Panc1 (cell line): ENCODE data around the gene UTS2R. TPM values are rescaled to one million over a fixed set of nuclear protein-coding genes. Genes with fewer than 3 reads are reported as not detected.

Experiments used
- ATAC-seq: fragments of 200-7000 bp; cut with Tn5 transposase; 2 replicates; pipeline ENCODE4 v1.9.1; 2020; ENCODE audit warnings: mild to moderate bottlenecking, moderate library complexity
- BruUV-seq: library from RNA; stranded (reverse); fragments of 400-500 nt; replicated peaks from 2 replicates; lab custom pipeline; 2021; lab: Mats Ljungman, UMichigan
- CTCF ChIA-PET: fragments of 300-600 bp; sonication (Branson Sonifier 250); formaldehyde crosslinking; loops from one replicate; lab custom pipeline; 2022; ENCODE audit warnings: antibody characterized with exemption; lab: Charles Lee
- POLR2A ChIA-PET: fragments of 300-600 bp; sonication (Branson Sonifier 250); formaldehyde crosslinking; loops from one replicate; lab custom pipeline; 2022; ENCODE audit warnings: antibody characterized with exemption; lab: Charles Lee
- DNase-seq: peaks from one replicate; pipeline ENCODE4 v3.0.0-alpha.2; 2010; ENCODE audit warnings: low read depth, low spot score
- H3K27ac ChIP-seq: 2 replicates; pipeline ENCODE4 v1.5.1; 2011; ENCODE audit warnings: mild to moderate bottlenecking, low read length, inconsistent platforms
- H3K27me3 ChIP-seq: fragments of 200-500 bp; sonication (Bioruptor generic); 2 replicates; pipeline ENCODE4 v1.6.0; 2014; ENCODE audit warnings: low read length, inconsistent platforms; ENCODE audit not compliant: control insufficient read depth, insufficient read depth
- H3K36me3 ChIP-seq: fragments of 200-500 bp; sonication (Bioruptor generic); 2 replicates; pipeline ENCODE4 v1.5.1; 2014; ENCODE audit warnings: inconsistent platforms, mild to moderate bottlenecking, low read length, moderate library complexity; ENCODE audit not compliant: control insufficient read depth, insufficient read depth
- H3K4me1 ChIP-seq: 2 replicates; pipeline ENCODE4 v1.5.1; 2011; ENCODE audit warnings: inconsistent platforms, mild to moderate bottlenecking, low read length, moderate library complexity; ENCODE audit not compliant: control insufficient read depth, insufficient read depth
- H3K4me3 ChIP-seq, 2 experiments: 2 replicates each; pipeline ENCODE4 v1.5.1; 2011 to 2012; ENCODE audit warnings: low read depth in 2 of 2, low read length in 2 of 2, mild to moderate bottlenecking in 2 of 2, inconsistent platforms in 1 of 2, moderate library complexity in 1 of 2
- H3K9me3 ChIP-seq: fragments of 200-500 bp; sonication (Bioruptor generic); 2 replicates; pipeline ENCODE4 v1.5.1; 2014; ENCODE audit warnings: low read depth, mild to moderate bottlenecking, inconsistent platforms, low read length, moderate library complexity; ENCODE audit not compliant: control insufficient read depth, insufficient read depth
- POLR2AphosphoS5 ChIP-seq: IDR thresholded peaks from 2 replicates; pipeline ENCODE4 v1.6.1; 2012; ENCODE audit warnings: mild to moderate bottlenecking, low read depth, low read length, moderate library complexity
- SIN3A ChIP-seq: IDR thresholded peaks from 2 replicates; pipeline ENCODE4 v1.6.1; 2012; ENCODE audit warnings: low read depth, mild to moderate bottlenecking, low read length, moderate library complexity, borderline replicate concordance; ENCODE audit not compliant: insufficient read depth
- TCF7L2 ChIP-seq: IDR thresholded peaks from 2 replicates; pipeline ENCODE4 v1.6.1; 2011; ENCODE audit warnings: mild to moderate bottlenecking, low read depth, low read length, inconsistent platforms
- in situ Hi-C: cut with HindIII; loops from 2 replicates; pipeline ENCODE4 v1.10.0; 2016; ENCODE audit warnings: low sequenced_read_pairs, low pct_unique_long_range_greater_than_20kb
- intact Hi-C: fragments of 100-400 bp; cut with micrococcal nuclease; formaldehyde crosslinking; loops from one replicate; pipeline ENCODE4 v1.10.0; 2022; ENCODE audit not compliant: unreplicated experiment
- total RNA-seq: library from RNA; stranded (reverse); gene quantifications from one replicate; pipeline ENCODE4 v1.2.1, GENCODE V29; 2021; ENCODE audit not compliant: unreplicated experiment
- TF ChIP-seq, protein P1 (sequence below), 2 experiments: IDR thresholded peaks; 2 replicates each; pipeline ENCODE4 v1.6.1; 2011 to 2012; ENCODE audit warnings: low read depth in 2 of 2, control low read depth in 1 of 2, low read length in 1 of 2, mild to moderate bottlenecking in 1 of 2, moderate library complexity in 1 of 2; ENCODE audit not compliant: insufficient read depth in 1 of 2
- TF ChIP-seq, protein P2 (sequence below): fragments of 450-650 bp; IDR thresholded peaks from 2 replicates; pipeline ENCODE4 v1.5.1; 2017; ENCODE audit warnings: mild to moderate bottlenecking

The UTS2R gene
- total RNA-seq, 1 experiment from 2014 or later, result 0.39 TPM

DNA sequence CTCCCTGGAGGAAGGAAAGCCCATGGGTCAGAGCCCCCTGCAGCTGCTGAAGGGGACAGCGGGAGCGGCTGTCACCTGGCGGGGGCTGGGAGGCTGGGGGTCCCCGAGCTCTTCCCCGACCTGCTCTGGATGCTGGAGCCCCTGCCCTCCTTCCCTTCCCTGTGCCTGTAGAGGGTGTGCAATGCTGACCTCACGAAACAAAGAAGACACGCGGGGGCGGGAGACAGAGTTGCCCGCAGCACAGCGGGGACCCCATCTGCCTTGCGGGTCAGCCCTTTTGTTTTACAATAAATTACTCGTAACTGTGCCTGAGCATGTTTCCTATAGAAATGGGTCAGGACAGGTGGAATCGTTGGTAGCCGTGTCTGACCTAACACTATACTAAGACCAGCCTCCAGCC is 44.3 kb upstream of the UTS2R start:
- DNase-seq (no peak), ATAC-seq (no peak)
- intact Hi-C loops, result no loop called here
- Histone ChIP-seq H3K27me3 (no peaks in the 10 kb centered on the region), H3K9me3 (no peaks in the 10 kb centered on the region), H3K4me3 (no peak overlapping the region), H3K36me3 (no peaks in the 10 kb centered on the region; the same call in 1 of the 2 replicates), H3K27ac (no peak overlapping the region), H3K4me1 (peaks cover 42% of the 10 kb centered on the region)
- ChIA-PET CTCF (interaction anchor here (0.5 kb wide), 1 partner anchor 57 kb away, joined by 4 read pairs; no protein-coding TSS in a partner anchor), POLR2A (no interaction called here)
- in situ Hi-C loops, result no loop called here
- no TSS peak for BruUV-seq
- TF ChIP-seq, protein P1, sequence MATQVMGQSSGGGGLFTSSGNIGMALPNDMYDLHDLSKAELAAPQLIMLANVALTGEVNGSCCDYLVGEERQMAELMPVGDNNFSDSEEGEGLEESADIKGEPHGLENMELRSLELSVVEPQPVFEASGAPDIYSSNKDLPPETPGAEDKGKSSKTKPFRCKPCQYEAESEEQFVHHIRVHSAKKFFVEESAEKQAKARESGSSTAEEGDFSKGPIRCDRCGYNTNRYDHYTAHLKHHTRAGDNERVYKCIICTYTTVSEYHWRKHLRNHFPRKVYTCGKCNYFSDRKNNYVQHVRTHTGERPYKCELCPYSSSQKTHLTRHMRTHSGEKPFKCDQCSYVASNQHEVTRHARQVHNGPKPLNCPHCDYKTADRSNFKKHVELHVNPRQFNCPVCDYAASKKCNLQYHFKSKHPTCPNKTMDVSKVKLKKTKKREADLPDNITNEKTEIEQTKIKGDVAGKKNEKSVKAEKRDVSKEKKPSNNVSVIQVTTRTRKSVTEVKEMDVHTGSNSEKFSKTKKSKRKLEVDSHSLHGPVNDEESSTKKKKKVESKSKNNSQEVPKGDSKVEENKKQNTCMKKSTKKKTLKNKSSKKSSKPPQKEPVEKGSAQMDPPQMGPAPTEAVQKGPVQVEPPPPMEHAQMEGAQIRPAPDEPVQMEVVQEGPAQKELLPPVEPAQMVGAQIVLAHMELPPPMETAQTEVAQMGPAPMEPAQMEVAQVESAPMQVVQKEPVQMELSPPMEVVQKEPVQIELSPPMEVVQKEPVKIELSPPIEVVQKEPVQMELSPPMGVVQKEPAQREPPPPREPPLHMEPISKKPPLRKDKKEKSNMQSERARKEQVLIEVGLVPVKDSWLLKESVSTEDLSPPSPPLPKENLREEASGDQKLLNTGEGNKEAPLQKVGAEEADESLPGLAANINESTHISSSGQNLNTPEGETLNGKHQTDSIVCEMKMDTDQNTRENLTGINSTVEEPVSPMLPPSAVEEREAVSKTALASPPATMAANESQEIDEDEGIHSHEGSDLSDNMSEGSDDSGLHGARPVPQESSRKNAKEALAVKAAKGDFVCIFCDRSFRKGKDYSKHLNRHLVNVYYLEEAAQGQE (IDR thresholded peaks at IDR 0.05; ENCODE audit: insufficient read depth in 1 of 2, low read depth in 2 of 2, low read length in 1 of 2), result no peak
- TF ChIP-seq, protein P2, sequence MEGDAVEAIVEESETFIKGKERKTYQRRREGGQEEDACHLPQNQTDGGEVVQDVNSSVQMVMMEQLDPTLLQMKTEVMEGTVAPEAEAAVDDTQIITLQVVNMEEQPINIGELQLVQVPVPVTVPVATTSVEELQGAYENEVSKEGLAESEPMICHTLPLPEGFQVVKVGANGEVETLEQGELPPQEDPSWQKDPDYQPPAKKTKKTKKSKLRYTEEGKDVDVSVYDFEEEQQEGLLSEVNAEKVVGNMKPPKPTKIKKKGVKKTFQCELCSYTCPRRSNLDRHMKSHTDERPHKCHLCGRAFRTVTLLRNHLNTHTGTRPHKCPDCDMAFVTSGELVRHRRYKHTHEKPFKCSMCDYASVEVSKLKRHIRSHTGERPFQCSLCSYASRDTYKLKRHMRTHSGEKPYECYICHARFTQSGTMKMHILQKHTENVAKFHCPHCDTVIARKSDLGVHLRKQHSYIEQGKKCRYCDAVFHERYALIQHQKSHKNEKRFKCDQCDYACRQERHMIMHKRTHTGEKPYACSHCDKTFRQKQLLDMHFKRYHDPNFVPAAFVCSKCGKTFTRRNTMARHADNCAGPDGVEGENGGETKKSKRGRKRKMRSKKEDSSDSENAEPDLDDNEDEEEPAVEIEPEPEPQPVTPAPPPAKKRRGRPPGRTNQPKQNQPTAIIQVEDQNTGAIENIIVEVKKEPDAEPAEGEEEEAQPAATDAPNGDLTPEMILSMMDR, result no peak
- TF ChIP-seq POLR2AphosphoS5, result no peak
- TF ChIP-seq SIN3A, result no peak
- TF ChIP-seq TCF7L2, result no peak

DNA sequence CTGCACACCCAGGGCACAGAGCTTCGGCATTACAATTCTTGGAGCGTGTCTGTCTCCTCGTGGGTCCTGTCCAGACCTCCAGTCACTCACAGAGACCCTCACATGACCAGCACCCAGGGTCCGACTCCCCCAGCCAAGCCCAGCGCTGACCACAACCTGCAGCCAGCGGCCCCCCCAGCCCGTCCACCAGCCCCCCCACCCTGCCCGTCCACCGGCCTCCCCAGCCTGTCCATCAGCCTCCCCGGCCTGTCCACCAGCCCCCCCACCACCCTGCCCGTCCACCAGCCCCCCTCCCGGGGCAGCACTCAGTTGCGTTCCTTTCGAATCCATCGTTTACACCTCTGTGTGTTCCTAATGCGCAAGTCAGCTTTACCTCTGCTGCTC is 43.8 kb upstream of the UTS2R start:
- peaks cover 45% of the 10 kb centered on the region for H3K4me1 ChIP-seq
- H3K9me3 ChIP-seq, result no peaks in the 10 kb centered on the region
- ATAC-seq (no peak), DNase-seq (no peak)
- in situ Hi-C loops, result no loop called here
- no TSS peak for BruUV-seq
- intact Hi-C loops, result no loop called here
- H3K27me3 ChIP-seq, result no peaks in the 10 kb centered on the region
- no peak overlapping the region for H3K27ac ChIP-seq
- POLR2A ChIA-PET, result no interaction called here
- peaks cover under 1% of the 10 kb centered on the region; the same call in 1 of the 2 replicates for H3K36me3 ChIP-seq
- TF ChIP-seq POLR2AphosphoS5 (no peak), TCF7L2 (no peak), SIN3A (no peak)
- TF ChIP-seq, protein P2, result no peak
- TF ChIP-seq, protein P1 (IDR thresholded peaks at IDR 0.05; ENCODE audit: insufficient read depth in 1 of 2, low read depth in 2 of 2, low read length in 1 of 2), result no peak
- H3K4me3 ChIP-seq, result no peak overlapping the region
- CTCF ChIA-PET, result interaction anchor here (0.5 kb wide), 1 partner anchor 57 kb away, joined by 4 read pairs; no protein-coding TSS in a partner anchor
